ENCODE data around the gene IL13. TPM values are rescaled to one million over a fixed set of nuclear protein-coding genes. Genes with fewer than 3 reads are reported as not detected.

The IL13 gene
- total RNA-seq, 1 experiment from 2014 or later, result not detected

DNA sequence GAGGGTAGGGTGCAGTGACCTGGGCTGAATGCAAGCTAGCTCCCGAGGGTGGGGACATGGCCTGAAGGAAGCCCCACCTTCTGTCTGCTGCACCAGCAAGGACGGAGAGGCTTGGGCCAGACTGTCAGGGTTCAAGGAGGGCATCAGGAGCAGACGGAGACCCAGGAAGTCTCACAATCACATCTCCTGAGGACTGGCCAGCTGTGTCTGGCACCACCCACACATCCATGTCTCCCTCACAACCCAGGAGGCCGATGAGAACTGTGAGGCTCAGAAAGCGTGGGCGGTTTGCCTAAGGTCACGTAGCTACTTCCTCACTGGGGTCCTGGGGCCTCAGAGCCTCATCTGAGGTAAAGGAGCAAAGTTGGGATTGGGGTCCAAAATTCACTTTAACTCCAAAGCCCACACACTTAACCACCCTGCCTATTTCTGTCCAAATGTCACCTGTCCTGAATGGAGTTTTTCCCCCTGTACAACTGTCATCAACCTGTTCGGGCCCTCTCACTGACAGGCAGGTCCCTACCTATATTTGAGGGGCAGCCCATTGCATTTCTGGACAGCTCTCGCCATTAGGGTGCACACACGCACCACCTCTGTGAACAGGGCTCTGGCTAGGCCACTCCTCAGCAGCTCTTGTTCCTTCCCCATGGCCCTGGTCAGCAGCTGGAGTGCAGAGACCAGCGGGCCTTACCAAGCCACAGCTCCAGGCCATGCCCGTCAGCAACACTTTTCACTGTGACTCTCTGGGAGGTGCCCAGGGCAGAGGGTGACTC, 3.4 kb downstream of the IL13 start:
- POLR2A ChIA-PET (ENCODE audit: low non-redundant PET), result no interaction called here
- no TSS peak for BruUV-seq (replicated peaks)
- H3K9me3 ChIP-seq (ENCODE audit: low read depth, low read length, poor library complexity, severe bottlenecking), result no peaks in the 10 kb centered on the region
- H3K27me3 ChIP-seq (replicated peaks; ENCODE audit: insufficient read depth, low read depth, low read length, poor library complexity), result no peaks in the 10 kb centered on the region
- H3K36me3 ChIP-seq (ENCODE audit: insufficient read depth, low read length, poor library complexity, severe bottlenecking), result no peaks in the 10 kb centered on the region
- no peak overlapping the region for H3K27ac ChIP-seq (ENCODE audit: low read depth, low read length, poor library complexity, severe bottlenecking)
- CTCF ChIA-PET, result no interaction called here
- H3K4me3 ChIP-seq (ENCODE audit: low read depth, low read length, poor library complexity, severe bottlenecking), result no peak overlapping the region
- DNase-seq (ENCODE audit: low spot score), result no peak
- intact Hi-C loops (cut with micrococcal nuclease; ENCODE audit: unreplicated experiment), result no loop called here
- no peak for TF ChIP-seq EZH2 (IDR thresholded peaks at IDR 0.05; ENCODE audit: borderline replicate concordance, low read depth, low read length, poor library complexity, severe bottlenecking)
- TF ChIP-seq, protein P1, sequence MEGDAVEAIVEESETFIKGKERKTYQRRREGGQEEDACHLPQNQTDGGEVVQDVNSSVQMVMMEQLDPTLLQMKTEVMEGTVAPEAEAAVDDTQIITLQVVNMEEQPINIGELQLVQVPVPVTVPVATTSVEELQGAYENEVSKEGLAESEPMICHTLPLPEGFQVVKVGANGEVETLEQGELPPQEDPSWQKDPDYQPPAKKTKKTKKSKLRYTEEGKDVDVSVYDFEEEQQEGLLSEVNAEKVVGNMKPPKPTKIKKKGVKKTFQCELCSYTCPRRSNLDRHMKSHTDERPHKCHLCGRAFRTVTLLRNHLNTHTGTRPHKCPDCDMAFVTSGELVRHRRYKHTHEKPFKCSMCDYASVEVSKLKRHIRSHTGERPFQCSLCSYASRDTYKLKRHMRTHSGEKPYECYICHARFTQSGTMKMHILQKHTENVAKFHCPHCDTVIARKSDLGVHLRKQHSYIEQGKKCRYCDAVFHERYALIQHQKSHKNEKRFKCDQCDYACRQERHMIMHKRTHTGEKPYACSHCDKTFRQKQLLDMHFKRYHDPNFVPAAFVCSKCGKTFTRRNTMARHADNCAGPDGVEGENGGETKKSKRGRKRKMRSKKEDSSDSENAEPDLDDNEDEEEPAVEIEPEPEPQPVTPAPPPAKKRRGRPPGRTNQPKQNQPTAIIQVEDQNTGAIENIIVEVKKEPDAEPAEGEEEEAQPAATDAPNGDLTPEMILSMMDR (conservative IDR thresholded peaks at IDR 0.05; ENCODE audit: low read depth, low read length), result no peak
- H3K4me1 ChIP-seq (ENCODE audit: insufficient read depth, low read length, poor library complexity, severe bottlenecking), result peaks cover 6% of the 10 kb centered on the region

DNA sequence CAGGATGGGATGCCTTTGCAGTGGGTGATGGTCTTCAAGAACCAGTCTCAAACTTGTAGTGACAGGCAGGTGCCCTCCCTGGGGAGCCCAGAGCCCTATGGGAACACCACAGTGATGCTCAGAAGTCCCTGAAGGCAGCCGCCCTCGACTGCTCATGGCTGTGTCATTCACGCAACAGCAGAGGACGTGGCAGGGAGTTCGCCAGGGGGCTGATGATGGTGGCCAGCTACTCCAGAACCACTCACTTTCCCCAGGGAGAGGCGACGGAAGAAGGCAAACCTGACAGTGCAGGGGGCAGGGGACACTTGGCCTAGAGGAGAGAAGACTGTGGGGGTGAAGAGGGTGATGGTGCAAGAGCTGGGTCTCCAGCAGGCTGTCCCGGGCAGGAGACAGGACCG, 4.0 kb downstream of the IL13 start:
- ChIA-PET POLR2A (ENCODE audit: low non-redundant PET) (no interaction called here), CTCF (no interaction called here)
- H3K36me3 ChIP-seq (ENCODE audit: insufficient read depth, low read length, poor library complexity, severe bottlenecking), result no peaks in the 10 kb centered on the region

DNA sequence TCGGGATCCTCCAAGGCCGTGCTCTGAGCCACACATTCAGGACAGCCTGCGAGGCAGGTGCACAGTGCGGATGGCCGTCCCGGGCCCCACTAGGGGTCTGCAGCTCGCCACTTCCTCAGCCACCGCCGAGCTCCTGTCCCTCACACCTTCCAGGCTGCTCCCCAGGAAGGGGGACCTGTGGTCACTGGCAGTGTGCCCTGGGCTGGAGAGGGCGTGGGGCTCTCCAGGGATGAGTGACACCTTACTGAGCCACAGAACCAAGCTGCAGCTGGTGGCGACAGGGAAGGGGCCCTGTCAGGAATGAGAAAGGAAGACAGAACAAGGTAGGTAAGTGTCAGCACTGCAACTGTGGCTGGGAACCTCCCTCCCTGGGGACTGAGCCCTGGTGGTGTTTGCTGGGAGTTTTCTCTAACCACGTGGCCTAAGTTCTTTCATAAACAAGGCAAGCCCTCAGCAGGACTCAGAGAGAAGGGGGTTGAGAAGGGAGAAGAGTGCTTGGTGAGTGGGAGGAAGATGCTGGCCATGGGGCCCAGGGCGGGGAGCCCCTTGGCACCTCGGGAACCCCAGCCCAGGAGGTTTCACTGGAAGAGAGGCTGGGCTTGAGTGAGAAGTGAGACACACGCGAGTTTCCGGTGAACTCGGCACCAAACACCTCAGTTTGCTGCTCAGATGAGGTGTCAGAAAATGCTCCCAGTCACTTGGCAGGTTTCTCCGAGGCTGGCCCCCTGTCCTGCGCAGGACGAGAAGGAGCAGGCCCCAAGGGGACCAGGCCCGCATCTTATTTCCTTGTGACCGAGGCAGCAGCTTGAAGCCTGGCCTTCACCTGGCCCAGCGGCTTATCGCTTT, 5.2 kb downstream of the IL13 start:
- ChIA-PET POLR2A (ENCODE audit: low non-redundant PET) (no interaction called here), CTCF (no interaction called here)
- intact Hi-C loops (cut with micrococcal nuclease; ENCODE audit: unreplicated experiment), result no loop called here

More for the DNA sequence above, 4.0 kb downstream of the IL13 start:
- no peak overlapping the region for H3K27ac ChIP-seq (ENCODE audit: low read depth, low read length, poor library complexity, severe bottlenecking)
- H3K27me3 ChIP-seq (replicated peaks; ENCODE audit: insufficient read depth, low read depth, low read length, poor library complexity), result no peaks in the 10 kb centered on the region
- no TSS peak for BruUV-seq (replicated peaks)
- H3K4me3 ChIP-seq (ENCODE audit: low read depth, low read length, poor library complexity, severe bottlenecking), result no peak overlapping the region
- TF ChIP-seq, protein P1 (conservative IDR thresholded peaks at IDR 0.05; ENCODE audit: low read depth, low read length), result no peak
- TF ChIP-seq EZH2 (IDR thresholded peaks at IDR 0.05; ENCODE audit: borderline replicate concordance, low read depth, low read length, poor library complexity, severe bottlenecking), result no peak
- no peaks in the 10 kb centered on the region for H3K9me3 ChIP-seq (ENCODE audit: low read depth, low read length, poor library complexity, severe bottlenecking)
- intact Hi-C loops (cut with micrococcal nuclease; ENCODE audit: unreplicated experiment), result no loop called here
- H3K4me1 ChIP-seq (ENCODE audit: insufficient read depth, low read length, poor library complexity, severe bottlenecking), result peaks cover 6% of the 10 kb centered on the region
- DNase-seq (ENCODE audit: low spot score), result no peak

More for the DNA sequence above, 5.2 kb downstream of the IL13 start:
- Histone ChIP-seq H3K4me3 (ENCODE audit: low read depth, low read length, poor library complexity, severe bottlenecking) (no peak overlapping the region), H3K27me3 (replicated peaks; ENCODE audit: insufficient read depth, low read depth, low read length, poor library complexity) (no peaks in the 10 kb centered on the region), H3K36me3 (ENCODE audit: insufficient read depth, low read length, poor library complexity, severe bottlenecking) (no peaks in the 10 kb centered on the region), H3K9me3 (ENCODE audit: low read depth, low read length, poor library complexity, severe bottlenecking) (no peaks in the 10 kb centered on the region), H3K27ac (ENCODE audit: low read depth, low read length, poor library complexity, severe bottlenecking) (no peak overlapping the region), H3K4me1 (ENCODE audit: insufficient read depth, low read length, poor library complexity, severe bottlenecking) (peaks cover 6% of the 10 kb centered on the region)
- peak; percentile 54 for DNase-seq (ENCODE audit: low spot score)
- no TSS peak for BruUV-seq (replicated peaks)
- TF ChIP-seq, protein P1 (conservative IDR thresholded peaks at IDR 0.05; ENCODE audit: low read depth, low read length), result no peak
- TF ChIP-seq EZH2 (IDR thresholded peaks at IDR 0.05; ENCODE audit: borderline replicate concordance, low read depth, low read length, poor library complexity, severe bottlenecking), result no peak
